Measurements from ENCODE around the gene OXT.

- TF ChIP-seq CTCF (IDR thresholded peaks at IDR 0.05) (no peak), POLR2A (IDR thresholded peaks at IDR 0.05) (no peak), POLR2AphosphoS5 (IDR thresholded peaks at IDR 0.05) (no peak), EP300 (IDR thresholded peaks at IDR 0.05) (no peak)
These were observed 4.0 kb upstream of the OXT start for GRCh38 chr20:3067139-3068014.

Data from gastroesophageal sphincter (tissue), 3 donors.